ENCODE measurements around the gene ROPN1L.

The ROPN1L gene

GRCh38 chr5:10457682-10458574, 16.2 kb downstream of the ROPN1L start:
- DNase-seq (ENCODE audit: low spot score) = no peak

GRCh38 chr5:10459080-10460055, 17.7 kb downstream of the ROPN1L start:
- no peak for DNase-seq (ENCODE audit: low spot score)

- no peak for DNase-seq (ENCODE audit: low spot score)
These were observed 18.7 kb downstream of the ROPN1L start for GRCh38 chr5:10460252-10460906.

GRCh38 chr5:10461041-10461440, 19.4 kb downstream of the ROPN1L start:
- DNase-seq (ENCODE audit: low spot score) = no peak

GRCh38 chr5:10461904-10462555, 20.4 kb downstream of the ROPN1L start:
- DNase-seq (ENCODE audit: low spot score) = no peak

GRCh38 chr5:10463566-10463965, 21.9 kb downstream of the ROPN1L start:
- no peak for DNase-seq (ENCODE audit: low spot score)

- DNase-seq (ENCODE audit: low spot score) = no peak
These were observed 22.5 kb downstream of the ROPN1L start for GRCh38 chr5:10464173-10464572.

- no peak for DNase-seq (ENCODE audit: low spot score)
These were observed 24.0 kb downstream of the ROPN1L start for GRCh38 chr5:10465726-10466125.

GRCh38 chr5:10466446-10467073, 24.9 kb downstream of the ROPN1L start:
- DNase-seq (ENCODE audit: low spot score) = no peak

- no peak for DNase-seq (ENCODE audit: low spot score)
These were observed 25.9 kb downstream of the ROPN1L start for GRCh38 chr5:10467281-10468198.

- DNase-seq (ENCODE audit: low spot score) = no peak
These were observed 26.6 kb downstream of the ROPN1L start for GRCh38 chr5:10468256-10468655.

GRCh38 chr5:10469253-10470050, 27.8 kb downstream of the ROPN1L start:
- no peak for DNase-seq (ENCODE audit: low spot score)

GRCh38 chr5:10470669-10471068, 29.0 kb downstream of the ROPN1L start:
- DNase-seq (ENCODE audit: low spot score) = no peak

GRCh38 chr5:10471677-10472076, 30.0 kb downstream of the ROPN1L start:
- no peak for DNase-seq (ENCODE audit: low spot score)

GRCh38 chr5:10474521-10475075, 32.9 kb downstream of the ROPN1L start:
- DNase-seq (ENCODE audit: low spot score) = no peak

- DNase-seq (ENCODE audit: low spot score) = no peak
These were observed 34.4 kb downstream of the ROPN1L start for GRCh38 chr5:10475931-10476676.

GRCh38 chr5:10476878-10477277, 35.2 kb downstream of the ROPN1L start:
- no peak for DNase-seq (ENCODE audit: low spot score)

GRCh38 chr5:10477943-10478342, 36.3 kb downstream of the ROPN1L start:
- no peak for DNase-seq (ENCODE audit: low spot score)
